GM18511 (cell line): ENCODE results near the gene SLCO3A1.

Source experiments
- ATAC-seq: cut with Tn5 transposase; IDR thresholded peaks from one replicate; pipeline ENCODE4 v1.9.1; 2021; ENCODE audit warnings: mild to moderate bottlenecking, moderate library complexity; ENCODE audit not compliant: unreplicated experiment

SLCO3A1 gene

DNA sequence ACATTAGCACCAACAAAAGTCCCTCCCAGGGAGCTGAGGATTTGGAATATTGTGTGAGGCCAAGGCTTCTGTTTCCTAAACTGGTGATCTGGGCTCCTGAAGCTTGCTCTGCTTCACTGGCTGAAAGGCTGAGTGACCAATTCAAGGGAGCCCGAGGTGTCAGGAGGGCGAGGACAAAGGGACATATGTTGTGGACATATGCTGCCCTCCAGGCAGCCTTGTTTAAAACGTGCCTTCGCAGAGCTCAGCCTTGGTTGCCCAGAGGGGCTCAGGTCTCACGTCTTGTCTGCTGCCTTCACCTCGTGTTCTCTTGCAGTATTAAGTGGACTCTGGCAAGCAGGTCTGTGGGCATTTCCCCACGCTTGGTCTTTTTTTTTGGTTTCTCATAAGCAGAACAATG is 7.0 kb downstream of the SLCO3A1 start:
- no peak for ATAC-seq

DNA sequence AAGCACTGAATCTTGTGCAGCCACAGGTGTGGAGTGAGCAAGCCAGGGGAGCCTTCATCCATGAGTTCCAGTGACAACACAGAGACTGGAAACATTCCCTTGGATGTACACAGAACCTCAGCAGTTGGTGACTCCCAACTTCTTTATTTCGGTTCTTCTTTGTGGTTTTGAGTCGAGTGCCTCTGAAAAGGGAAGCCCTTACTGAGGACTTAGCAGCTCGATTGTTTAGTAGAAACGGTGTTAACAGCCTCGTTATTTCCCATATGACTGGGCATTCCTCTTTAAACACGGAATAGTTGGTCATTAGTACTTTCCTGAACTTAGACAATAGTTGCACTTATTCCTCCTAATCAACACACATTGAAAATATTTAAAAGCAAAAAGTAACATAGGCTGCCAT is 7.7 kb downstream of the SLCO3A1 start:
- no peak for ATAC-seq

DNA sequence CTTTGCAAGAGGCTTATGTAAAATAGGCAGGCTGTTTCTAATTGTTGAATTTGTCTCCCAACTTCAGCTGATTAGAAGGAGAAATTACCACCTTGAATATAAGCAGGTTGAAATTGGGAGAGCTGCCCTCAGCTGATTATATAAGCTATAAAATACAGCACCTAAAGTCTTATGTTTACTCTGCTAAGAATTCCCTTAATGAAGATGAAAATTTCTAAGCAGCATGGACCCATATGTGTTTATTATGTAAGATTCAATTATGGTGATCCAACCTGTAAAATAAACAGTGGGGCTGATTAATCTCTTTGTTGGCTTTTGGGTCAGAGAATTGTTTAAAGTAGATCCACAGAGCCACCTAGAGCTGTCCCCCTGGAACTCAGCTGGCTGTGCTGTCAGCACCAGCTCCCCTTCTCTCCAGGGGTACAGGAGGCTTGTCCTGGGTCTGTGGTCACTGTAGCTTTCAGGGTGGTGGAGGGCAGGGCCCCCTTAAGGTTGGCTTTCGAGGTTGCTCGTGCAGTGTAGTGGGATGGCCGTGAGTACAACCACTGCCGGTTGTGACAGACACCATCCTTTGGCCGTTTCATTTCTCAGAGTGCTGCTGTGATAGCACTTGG is 9.5 kb downstream of the SLCO3A1 start:
- ATAC-seq, result no peak

DNA sequence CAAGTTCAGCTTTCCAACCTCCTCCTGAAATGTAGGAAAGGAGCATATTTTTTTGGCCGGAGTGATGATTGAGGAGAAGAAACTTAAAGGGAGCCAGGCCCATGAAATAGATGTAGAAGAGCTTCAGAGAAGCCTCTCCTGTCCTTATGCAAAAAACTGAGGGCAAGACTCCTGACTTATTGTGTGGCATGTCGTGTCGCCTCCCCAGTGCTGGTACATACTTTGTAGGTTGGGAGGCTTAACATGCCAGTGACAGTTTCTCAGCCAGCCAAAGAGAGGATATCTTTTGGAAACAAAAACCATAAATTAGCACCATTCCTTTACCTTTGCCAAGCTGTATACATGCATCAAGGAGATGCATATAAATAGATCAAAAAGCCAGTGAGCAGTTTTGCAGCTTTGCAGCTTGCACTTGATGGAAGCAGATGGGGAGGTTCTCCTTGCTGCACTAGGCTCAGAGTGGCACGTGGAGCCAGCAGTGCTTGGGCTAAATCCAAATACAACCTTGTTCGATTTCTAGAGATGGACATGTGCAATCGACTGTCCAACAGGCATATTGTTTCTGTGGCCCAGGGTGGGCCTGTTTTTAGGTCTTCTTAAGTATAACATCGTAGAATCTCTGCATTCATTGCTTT is 10.2 kb downstream of the SLCO3A1 start:
- ATAC-seq, result no peak

DNA sequence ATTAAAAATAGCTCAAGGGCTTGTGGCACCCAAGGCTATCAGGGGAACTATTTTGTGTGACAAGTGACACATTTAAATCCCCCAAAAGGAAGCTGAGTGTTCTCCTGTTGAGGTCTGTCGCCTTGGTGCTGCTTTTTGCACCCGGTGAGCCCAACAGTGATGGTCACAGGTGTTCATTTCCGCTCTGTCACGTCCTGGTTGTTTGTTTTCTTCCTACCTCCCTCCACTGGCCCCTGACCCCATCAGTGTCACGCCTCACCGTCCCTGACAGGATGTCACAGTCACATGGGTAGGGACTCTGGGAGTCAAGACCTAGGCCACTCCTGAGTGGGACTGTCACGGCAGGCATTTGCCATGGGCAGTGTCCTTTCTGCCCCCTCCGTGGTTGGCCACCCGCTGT is 11.2 kb downstream of the SLCO3A1 start:
- ATAC-seq, result peak; percentile 65

DNA sequence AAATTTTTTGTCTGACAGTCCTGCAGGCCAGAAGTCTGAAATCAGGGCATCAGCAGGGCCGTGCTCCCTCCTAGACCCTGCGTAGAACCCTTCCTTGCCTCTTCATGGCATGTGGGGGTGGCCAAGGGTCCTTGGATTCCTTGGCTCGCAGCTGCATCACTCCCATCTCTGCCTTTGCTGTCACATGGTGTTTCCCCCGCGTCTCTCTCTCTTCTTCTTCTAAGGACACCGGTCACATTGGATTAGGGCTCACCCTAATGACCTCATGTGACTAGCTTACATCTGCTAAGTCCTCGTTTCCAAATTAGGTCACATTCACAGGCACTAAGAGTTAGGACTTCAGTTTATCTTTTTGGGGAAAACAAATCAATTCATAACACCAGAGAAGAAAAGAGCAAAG is 12.0 kb downstream of the SLCO3A1 start:
- no peak for ATAC-seq

DNA sequence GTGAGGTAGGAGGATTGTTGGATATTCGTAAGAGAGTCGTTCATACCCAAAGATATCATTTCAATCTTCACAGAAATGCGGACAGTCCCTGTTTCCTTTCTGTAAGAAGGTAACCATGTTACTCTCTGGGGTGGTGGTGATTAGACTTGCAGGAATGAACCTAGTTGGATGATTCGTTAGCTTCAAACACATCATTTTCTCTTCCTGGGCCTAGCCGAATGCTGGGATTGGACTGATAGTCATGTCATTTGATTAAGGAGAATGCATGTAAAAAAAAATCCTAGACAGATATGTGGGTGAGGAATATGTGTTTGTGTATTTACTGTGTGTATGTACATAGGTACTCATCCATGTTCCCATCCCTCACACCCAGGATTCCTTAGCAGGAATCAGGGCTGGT is 12.4 kb downstream of the SLCO3A1 start:
- no peak for ATAC-seq

DNA sequence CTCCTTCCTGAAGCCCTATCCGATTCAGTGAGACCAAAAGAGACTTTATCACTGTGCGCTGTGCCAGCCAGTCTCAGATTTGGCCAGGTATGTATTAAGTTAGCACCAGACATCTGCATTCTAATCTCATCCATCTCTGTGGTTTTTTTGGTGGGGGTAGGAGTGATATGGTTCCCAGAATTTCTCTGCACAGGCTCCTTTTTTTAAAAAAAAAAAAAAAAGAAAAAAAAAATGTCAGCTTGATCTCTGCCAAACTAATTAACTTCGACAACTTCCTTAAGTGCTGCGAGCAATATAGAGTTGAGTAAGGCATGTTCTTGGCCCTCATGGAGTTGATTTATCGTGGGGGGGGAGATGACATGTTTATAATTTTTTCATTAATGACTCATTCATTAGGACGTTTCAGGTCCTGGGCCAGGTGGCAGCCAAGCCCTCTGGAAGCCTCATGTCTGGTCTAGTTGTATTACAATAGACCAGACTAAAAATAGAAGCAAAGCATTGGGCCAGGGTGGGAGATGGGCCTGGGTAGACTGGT is 12.9 kb downstream of the SLCO3A1 start:
- ATAC-seq, result no peak

DNA sequence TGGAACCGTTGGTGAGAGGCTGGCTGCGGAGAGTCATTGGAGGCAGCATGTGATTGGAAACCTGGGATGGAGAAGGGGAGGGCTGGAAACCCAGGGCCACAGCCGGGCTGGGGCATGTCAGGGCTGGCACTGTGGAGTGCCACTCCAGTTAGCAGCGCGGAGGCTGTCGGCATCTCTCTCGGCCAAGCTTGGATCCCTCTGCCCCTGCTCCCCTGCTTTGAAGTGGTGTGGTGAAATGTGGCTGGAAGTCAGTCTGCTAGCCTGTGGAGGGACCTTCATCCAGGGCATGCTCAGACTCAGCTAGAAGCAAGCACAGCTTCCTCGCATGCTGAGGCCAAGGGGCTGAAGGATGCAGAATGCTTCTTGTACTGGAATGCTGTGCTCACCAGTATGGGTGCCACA is 13.5 kb downstream of the SLCO3A1 start:
- ATAC-seq, result no peak

DNA sequence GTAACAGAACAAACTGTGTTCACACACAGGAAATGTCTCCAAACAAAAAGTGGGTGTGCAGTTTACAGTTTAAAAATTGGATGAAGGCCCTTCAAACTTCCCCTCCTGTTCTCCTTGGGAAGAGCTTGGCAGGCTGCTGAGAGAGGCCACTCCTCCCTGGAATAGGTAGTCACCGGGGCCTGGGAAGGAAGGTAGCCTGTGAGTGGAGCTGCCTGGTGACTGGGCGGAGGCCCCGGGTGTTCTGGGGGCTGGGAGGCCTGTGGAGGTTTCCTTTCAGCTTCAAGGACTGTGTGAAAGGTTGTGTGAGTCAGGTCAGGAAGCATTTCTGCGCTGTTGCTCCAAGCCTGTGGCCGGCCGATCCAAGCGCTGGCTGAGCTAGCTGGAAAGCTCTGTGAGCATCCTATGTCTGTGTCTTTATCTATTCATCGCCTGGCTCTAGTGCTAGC is 14.1 kb downstream of the SLCO3A1 start:
- no peak for ATAC-seq

DNA sequence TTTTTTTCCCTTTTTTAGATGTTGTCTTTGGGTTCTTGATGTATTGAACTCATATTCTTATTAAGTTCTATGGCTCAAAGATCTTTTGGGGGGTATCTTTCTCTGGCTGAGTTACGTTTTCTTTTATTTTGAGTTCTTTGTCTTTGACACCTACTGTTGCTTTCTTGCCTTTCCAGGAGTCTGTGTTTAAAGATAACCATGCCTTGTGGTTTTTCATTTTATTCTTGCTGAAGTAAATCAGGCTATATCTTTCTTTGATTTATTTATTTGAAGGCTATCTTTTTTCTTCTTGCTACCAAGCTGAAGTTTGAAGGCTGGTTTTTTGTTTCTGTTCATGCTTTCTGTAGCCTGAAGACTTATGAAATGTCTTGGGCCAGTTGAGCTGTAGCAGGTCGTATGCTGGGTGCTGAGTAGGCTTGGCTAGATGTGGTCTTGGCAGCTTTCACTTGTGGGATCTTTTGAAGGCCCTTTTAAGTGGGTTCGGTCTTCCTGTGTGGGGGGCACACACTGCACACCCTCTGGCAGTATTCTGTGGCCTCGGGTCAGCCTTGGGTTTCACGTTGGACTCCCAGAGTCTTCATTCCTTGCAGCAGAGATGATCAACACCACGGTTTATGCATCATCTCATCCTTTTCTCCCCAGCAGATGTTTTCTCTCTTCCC is 17.5 kb downstream of the SLCO3A1 start:
- ATAC-seq, result no peak

DNA sequence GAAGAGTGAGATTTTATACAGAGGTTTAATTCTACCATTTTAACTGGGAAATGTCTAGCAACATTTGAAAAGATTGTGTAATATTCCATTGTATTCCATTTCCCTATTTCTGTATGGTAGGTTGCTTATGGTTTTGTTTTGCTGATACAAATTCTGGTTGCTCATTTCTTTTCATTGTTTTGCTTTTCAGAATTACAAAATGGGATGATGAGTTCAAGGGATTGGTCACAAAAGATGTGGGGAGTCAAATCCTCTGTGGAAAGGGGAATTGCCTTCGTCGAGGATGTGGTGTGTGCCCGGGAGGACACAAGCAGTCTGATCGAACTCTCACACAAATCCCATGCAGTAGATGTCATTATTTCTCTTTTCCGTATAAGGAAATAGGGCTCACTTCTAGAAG is 18.3 kb downstream of the SLCO3A1 start:
- no peak for ATAC-seq

DNA sequence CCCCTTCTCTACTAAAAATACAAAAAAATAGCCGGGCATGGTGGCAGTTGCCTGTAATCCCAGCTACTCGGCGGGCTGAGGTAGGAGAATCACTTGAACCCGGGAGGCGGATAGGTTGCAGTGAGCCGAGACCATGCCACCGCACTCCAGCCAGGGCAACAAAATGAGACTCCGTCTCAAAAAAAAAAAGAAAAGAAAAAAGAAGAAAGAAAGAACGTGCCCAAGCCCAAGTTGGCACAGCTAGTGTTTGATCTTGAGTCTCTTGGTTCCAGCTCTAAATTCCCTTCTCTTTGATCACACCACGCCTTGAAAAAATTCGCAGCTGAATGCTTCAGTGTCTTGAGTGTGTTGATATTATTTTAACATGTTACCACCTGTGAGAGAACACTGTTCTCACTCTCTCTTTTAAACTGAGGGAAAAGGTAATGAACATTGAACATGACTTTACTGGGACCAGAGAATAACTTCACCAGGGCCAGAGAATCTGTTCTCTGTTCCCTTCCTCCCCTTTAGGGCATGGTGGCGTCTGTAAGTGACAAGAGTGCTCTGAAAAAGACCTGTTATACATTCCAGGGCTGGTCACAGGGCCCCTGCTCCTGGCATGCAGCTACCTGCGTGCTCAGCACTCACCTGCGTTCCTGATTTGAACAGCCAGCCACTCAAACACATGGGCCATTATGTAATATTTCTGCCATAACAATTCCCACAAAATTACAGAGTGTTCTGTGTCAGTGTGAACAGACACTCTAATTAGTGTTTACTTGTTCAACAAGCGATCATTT is 19.0 kb downstream of the SLCO3A1 start:
- no peak for ATAC-seq

DNA sequence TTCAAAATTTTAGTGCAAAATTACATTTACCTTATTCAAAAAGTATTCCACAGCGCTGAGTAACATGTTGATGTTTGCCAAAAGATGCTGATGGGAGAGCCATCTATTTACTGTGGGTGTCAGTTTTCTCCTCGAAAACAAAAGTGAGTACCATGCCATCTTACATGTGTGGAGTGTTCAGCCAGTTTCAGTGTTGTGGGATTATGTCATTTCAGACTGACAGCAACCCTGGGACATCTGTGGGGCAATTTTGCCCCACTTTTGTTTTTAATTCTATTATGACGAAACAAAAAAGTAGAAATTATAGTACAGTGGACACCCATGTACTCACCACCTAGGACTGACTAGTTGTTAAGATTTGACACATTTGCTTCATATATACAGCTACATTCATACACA is 19.6 kb downstream of the SLCO3A1 start:
- ATAC-seq, result no peak

DNA sequence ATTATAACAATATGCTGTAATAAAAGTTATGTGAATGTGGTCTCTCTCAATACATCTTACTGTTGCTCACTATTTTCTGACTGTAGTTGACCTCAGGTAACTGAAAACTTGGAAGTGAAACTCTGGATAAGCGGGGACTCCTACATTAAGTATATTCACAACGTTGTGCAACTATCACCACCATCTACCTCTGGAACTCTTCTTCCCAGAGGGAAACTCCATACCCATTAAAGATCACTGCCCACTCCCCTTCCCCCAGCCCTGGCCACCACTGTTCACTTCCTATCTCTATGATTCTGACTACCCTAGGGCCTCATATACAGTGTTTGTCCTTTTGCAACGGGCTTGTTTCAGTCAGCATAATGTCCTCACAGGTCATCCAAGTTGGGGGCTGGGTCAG is 20.7 kb downstream of the SLCO3A1 start:
- no peak for ATAC-seq

DNA sequence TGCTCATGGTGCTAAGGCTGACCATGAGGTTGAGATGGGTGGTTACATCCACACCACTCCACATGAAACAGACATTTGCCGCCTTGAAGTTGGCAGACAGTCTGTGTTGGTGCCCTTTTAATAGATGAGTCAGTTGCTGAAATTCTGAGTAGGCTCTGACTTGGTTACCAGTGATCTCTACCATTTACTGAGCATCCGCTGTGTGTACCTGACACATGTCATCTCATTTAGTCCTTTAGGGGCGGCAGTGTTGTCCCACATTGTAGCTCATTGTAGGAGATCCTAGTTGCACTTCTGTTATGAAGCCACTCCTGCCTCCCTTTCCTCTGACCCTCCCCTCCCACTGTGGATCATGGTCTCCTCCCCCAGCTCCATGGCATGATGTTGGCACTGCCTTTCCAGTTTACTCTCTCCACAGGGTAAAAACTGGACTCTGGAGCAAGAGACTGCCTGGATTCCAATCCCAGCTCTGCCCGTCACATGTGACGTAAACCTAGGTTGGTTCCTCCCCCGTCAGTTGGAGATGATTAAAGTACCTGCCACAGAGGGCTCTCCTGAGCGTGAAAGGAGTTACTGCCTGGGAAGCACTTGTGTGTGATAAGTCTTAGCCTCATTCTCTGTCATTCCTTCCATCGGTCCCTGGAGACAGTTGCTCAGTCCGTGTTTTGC is 21.6 kb downstream of the SLCO3A1 start:
- ATAC-seq, result no peak

DNA sequence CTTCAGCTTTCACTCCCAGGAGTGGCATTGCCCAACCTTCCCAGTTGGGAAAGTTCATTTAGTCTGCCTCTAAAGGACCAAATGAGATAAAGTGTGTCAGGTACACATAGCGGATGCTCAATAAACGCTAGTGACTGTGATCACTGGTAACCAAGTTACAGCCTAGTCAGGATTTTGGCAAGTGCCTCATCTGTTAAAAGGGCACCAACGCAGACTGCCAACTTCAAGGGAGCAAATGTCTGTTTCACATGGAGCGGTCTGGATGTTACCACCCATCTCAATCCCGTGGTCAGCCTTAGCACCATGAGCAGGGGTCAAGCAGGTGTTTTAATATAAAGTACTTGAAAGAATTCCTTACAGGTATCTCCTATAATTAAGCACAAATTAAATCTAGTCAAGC is 22.7 kb downstream of the SLCO3A1 start:
- no peak for ATAC-seq

DNA sequence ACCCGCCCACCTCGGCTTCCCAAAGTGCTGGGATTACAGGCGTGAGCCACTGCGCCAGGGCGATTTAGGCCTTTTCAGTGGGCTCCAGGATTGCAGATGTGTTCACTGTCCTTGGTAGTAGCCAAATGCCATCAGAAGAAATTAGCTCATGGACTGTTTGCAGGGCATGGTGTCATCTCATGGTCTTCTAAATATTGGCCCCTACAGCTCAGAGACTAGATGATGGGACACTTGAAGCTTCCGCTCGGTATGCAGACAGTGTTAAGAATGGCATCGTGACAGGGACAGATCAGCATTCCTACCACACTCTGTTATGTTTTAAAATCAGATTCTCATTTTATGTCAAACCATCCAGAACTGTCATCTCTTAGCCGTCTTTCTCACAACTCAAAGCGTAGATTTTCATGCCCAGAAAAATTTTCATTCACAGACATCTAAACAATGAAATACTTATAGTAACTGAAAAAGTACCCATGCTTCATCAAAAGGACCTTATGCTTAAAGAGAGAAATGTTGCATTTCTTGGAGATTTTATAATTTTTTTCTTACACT is 24.9 kb downstream of the SLCO3A1 start:
- no peak for ATAC-seq

DNA sequence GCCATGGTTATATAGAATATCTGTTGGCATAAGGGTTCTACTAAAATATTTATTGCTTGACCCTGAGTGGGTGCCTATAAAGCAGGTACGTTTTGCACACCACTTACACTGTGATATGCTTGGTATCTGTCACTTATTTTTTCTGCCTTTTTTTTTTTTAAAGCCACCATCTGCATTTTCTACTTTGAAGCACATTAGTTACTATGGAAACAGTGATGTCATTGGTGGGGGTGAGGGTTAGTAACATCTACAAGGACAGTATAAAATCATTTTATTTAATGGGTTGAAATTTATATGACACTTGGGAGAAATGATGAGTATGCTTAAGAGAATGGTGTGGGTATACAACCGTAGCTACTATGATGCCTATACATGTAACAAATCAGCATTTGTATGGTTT is 25.6 kb downstream of the SLCO3A1 start:
- no peak for ATAC-seq

DNA sequence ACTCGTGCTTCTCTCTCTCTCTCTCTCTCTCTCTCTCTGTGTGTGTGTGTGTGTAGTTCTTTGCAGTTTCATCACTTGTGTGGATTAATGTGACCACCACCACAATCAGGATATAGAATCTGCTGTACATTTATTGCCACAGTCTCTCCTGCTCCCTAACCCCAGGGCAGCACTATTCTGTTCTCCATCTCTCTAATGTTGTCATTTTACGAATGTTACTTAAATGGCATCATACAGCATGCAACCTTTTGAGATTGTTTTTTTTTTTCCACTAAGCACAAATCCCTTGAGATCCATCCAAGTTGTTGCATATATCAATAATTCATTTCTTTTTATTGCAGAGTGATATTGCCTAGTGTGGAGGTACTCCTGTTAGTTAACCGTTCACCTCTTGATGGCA is 26.9 kb downstream of the SLCO3A1 start:
- ATAC-seq, result no peak
